HG02798 (cell line): ENCODE results near the gene HCAR2.
"Not testable (repeated sequence)": the region's sequence is repeated elsewhere in the genome, so short reads cannot be mapped to it uniquely, and the experiment has no call there.

Experiments
- ATAC-seq: cut with Tn5 transposase; IDR thresholded peaks from one replicate; pipeline ENCODE4 v1.9.1; 2021; ENCODE audit warnings: mild to moderate bottlenecking; ENCODE audit not compliant: unreplicated experiment, poor library complexity

HCAR2 gene

GRCh38 chr12:122669397-122670070 is 33.6 kb downstream of the HCAR2 start:
- no peak for ATAC-seq

DNA sequence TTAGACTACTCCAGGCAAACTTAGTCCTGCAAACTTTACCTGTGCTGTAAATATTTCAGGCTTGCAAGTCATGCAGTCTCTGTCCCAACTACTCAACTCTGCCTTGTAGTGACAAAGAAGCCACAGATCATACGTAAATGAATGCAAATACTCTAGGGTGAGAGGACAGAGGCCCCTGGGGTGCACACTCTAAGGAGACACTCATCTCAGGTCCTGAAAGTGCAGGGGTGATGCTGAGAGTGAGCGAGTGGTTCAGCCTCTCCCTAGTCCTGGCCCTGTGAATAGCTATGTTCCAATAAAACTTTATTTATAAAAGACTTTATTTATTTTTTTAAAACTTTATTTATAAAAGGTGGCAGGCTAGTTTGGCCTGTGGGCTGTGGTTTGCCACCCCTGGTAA is 34.9 kb downstream of the HCAR2 start:
- no peak for ATAC-seq

- ATAC-seq, result no peak
Observed at GRCh38 chr12:122665759-122666158, 37.4 kb downstream of the HCAR2 start.

DNA sequence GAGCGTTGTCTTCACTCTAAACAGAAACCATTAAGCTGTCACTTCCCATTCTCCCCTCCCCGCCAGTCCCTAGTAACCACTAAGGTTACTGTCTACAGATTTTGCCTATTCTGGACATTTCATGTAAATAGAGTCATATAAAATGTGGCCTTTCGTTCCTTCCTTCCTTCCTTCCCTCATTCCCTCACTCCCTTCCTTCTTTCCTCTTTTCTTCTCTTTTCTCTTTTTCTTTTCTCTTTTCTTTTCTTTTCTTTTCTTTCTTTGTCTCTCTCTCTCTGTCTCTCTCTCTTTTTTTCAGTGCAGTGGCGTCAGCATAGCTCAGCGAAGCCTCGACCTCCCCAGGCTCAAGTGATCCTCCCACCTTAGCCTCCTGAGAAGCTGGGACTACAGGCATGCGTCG is 37.8 kb downstream of the HCAR2 start:
- no peak for ATAC-seq

DNA sequence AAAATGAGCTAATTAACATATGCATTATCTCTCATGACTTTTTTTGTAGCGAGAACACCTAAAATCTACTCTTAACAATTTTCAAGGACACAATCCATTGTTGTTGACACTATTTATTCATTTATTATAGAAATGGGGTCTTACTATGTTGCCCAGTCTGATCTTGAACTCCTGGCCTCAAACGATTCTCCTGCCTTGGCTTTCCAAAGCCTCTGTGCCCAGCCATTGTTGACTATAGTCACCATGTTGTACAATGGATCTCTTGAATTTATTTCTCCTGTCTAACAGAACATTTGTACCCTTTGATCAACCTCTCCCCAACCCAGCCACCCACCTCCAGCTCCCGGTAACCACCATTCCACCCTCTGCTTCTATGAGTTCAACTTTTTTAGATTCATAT is 41.2 kb downstream of the HCAR2 start:
- ATAC-seq, result no peak

DNA sequence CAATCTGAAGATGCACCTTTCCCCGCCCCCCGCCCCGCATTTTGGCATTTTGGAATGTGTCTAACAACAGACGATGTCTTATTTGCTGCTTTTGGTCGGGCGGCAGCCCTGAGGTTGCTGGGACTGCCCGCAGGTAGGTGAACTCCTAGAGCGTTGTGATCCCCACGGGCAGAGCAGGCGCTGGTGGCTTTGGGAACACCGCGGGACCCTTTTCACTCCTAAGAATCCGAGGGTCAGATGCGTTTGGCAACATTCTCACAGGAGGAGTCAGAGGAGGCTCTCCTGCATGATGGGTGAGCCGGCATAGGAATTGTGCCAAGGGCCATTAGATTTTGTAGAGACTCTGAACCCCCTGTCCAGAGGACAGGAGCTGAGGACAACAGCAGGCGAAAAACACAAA is 41.9 kb downstream of the HCAR2 start:
- no peak for ATAC-seq

DNA sequence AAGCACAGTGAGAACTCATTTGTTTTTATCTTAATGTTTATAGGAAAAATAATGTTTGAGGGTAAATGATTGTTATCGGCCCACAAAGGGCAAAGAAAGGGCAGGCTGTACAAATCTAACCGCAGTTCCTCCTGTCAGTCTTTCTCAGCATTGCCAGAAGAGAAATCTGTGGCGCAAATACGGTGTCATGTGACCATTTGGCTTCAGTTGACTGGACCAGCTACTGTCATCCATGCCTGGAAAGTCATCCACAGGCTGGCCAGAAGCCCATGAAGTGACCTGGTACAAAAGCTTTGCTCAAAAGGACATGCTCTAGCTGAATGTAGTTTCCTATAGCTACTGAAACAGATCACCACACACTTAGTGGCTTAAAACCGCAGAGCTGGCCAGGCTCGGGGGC is 43.6 kb downstream of the HCAR2 start:
- no peak for ATAC-seq

GRCh38 chr12:122656298-122656697 is 46.9 kb downstream of the HCAR2 start:
- no peak for ATAC-seq

DNA sequence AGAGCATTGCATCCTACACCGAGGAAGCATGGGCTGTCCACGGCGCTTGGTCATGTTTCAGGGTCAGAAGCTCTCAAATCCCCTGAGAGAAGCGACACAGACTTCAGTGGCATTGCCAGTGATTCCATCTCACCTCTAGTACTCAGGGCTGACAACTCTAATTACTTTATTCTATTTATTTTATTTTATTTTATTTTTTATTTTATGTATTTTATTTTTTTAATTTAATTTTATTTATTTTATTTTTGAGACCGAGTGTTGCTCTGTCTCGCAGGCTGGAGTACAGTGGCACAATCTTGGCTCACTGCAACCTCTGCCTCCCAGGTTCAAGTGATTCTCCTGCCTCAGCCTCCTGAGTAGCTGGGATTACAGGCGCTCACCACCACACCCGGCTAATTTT is 49.9 kb downstream of the HCAR2 start:
- ATAC-seq, result not testable (repeated sequence)

DNA sequence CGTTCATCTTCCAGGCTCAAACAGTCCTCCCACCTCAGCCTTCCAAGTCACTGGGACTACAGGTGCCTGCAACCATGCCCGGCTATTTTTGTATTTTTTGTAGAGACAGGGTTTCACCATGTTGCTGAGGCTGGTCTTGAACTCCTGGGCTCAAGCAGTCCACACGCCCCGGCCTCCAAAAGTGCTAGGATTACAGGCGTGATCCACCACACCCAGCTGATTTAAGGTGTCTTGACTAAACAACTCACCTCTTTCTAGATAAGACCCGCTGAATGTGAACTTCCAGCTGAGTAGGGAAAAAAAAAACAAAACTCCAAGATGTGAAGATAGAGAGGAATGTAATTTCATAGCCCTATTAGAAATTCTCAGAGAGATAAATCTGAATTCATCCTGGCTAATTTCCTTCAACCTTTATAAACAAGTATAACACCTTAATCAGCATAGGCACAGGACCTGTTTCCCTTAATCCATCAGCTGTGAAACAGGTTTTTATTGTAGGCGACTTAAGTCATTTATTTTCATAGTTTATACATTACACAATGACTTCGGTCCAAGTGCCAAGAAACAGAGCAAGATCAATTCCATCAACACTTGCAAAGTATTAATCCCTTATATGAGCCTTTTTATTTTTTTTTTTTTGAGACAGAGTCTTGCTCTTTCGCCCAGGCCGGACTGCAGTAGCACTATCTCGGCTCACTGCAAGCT is 51.5 kb downstream of the HCAR2 start:
- ATAC-seq, result no peak
